ENCODE measurements around the gene ZAP70.
A peak's percentile ranks its signal among the peaks of the same experiment; 100 is the strongest.
"Not testable (repeated sequence)": the region's sequence is repeated elsewhere in the genome, so short reads cannot be mapped to it uniquely, and the experiment has no call there.

ZAP70 gene

GRCh38 chr2:97678298-97678697, 35.1 kb upstream of the ZAP70 start:
- no peak overlapping the region for H3K4me3 ChIP-seq (ENCODE audit: low read depth, low read length)
- TF ChIP-seq, protein P1, sequence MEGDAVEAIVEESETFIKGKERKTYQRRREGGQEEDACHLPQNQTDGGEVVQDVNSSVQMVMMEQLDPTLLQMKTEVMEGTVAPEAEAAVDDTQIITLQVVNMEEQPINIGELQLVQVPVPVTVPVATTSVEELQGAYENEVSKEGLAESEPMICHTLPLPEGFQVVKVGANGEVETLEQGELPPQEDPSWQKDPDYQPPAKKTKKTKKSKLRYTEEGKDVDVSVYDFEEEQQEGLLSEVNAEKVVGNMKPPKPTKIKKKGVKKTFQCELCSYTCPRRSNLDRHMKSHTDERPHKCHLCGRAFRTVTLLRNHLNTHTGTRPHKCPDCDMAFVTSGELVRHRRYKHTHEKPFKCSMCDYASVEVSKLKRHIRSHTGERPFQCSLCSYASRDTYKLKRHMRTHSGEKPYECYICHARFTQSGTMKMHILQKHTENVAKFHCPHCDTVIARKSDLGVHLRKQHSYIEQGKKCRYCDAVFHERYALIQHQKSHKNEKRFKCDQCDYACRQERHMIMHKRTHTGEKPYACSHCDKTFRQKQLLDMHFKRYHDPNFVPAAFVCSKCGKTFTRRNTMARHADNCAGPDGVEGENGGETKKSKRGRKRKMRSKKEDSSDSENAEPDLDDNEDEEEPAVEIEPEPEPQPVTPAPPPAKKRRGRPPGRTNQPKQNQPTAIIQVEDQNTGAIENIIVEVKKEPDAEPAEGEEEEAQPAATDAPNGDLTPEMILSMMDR (conservative IDR thresholded peaks at IDR 0.05; ENCODE audit: low read depth, low read length) = no peak

GRCh38 chr2:97687235-97687634, 26.1 kb upstream of the ZAP70 start:
- H3K4me3 ChIP-seq (ENCODE audit: low read depth, low read length); DNase-seq (ENCODE audit: low read depth): not testable (repeated sequence)

More at GRCh38 chr2:97678298-97678697, 35.1 kb upstream of the ZAP70 start:
- DNase-seq (ENCODE audit: low read depth) = no peak

- DNase-seq (ENCODE audit: low read depth) = no peak
- TF ChIP-seq, protein P1 (conservative IDR thresholded peaks at IDR 0.05; ENCODE audit: low read depth, low read length) = no peak
- H3K4me3 ChIP-seq (ENCODE audit: low read depth, low read length) = no peak overlapping the region
Measured at GRCh38 chr2:97688062-97688827, 25.1 kb upstream of the ZAP70 start.

GRCh38 chr2:97691166-97691565, 22.2 kb upstream of the ZAP70 start:
- TF ChIP-seq, protein P1 (conservative IDR thresholded peaks at IDR 0.05; ENCODE audit: low read depth, low read length) = no peak
- H3K4me3 ChIP-seq (ENCODE audit: low read depth, low read length) = no peak overlapping the region
- no peak for DNase-seq (ENCODE audit: low read depth)

GRCh38 chr2:97693476-97693875, 19.9 kb upstream of the ZAP70 start:
- TF ChIP-seq, protein P1 (conservative IDR thresholded peaks at IDR 0.05; ENCODE audit: low read depth, low read length) = no peak
- no peak overlapping the region for H3K4me3 ChIP-seq (ENCODE audit: low read depth, low read length)
- DNase-seq (ENCODE audit: low read depth) = peak; percentile 47

DNA sequence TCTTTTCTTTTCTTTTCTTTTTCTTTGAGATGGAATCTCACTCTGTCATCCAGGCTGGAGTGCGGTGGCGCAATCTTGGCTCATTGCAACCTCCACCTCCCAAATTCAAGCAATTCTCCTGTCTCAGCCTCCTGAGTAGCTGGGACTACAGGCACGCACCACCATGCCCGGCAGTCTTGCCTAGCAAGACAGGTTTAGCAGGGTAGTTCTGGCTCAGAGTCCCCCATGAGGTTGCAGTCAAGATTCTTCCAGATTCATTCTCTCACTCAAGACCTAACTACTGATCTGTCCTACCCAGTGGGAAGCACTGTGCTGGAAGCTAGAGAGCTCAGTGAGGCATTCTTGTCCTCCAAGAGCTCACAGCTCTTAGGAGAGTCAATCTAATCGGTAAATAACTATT, 17.6 kb upstream of the ZAP70 start:
- no peak overlapping the region for H3K4me3 ChIP-seq (ENCODE audit: low read depth, low read length)
- TF ChIP-seq, protein P1 (conservative IDR thresholded peaks at IDR 0.05; ENCODE audit: low read depth, low read length) = no peak
- no peak for DNase-seq (ENCODE audit: low read depth)

DNA sequence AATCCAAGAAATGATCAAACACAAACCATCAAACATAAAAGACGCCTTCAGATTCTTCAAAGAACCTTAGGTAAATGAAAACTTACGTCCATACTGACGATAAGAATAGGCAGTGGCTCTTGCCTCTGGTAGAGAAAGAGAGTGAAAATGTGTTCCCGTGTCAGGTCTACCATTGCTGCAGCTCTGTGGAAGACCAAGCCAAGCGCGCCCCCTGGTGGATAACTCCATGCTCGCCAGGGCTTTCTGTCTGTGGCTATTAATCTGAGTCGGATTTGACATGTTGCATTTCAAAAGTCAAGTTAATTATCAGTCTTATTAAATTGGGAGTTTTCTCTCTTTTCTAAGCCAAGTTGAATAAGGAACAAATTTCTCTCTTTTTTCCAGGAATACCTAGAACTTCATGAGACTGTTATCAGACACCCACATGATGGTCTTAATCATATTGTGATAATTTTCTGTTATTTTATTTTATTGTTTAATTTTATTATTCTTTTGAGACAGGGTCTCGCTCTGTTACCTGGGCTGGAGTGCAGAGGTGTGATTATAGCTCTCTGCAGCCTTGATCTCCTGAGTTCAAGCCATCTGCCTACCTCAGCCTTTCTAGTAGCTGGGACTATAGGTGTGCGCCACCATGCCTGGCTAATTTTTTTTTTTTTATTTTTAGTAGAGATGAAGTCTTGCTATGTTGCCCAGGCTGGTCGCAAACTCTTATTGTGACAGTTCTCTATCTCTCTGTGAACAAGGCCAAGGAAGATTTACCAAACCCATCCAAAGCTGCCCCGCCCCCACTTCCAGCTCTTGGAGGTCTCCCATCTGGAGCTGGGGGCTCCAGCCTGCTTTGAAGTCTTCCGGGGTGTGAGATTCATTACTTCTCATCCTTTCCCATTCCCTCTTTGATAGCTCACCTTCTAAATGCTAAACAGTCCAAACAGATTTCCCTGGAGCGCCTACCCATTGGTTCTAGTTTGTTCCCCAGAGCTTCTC, 15.8 kb upstream of the ZAP70 start:
- H3K4me3 ChIP-seq (ENCODE audit: low read depth, low read length) = peak overlapping the region; percentile 5
- peak; percentile 91 for DNase-seq (ENCODE audit: low read depth)
- TF ChIP-seq, protein P1 (conservative IDR thresholded peaks at IDR 0.05; ENCODE audit: low read depth, low read length) = peak; percentile 98

Measured in choroid plexus epithelial cell (primary cell).